Uterus (tissue), 4 donors: ENCODE data around the gene ARHGAP44. TPM values are rescaled to one million over a fixed set of nuclear protein-coding genes. Genes with fewer than 3 reads are reported as not detected.
A peak's percentile ranks its signal among the peaks of the same experiment; 100 is the strongest.

Source experiments
- DNase-seq, 2 donors: peaks; one replicate each; pipeline ENCODE4 v3.0.0-alpha.2; 2019 to 2020
- H3K27ac ChIP-seq, 2 donors: fragments of 200-600 bp; sonication (generic); 1 replicate in 1 of 2; 2 replicates in 1 of 2; pipeline ENCODE4 v1.5.1; 2016 to 2018
- H3K27me3 ChIP-seq, 2 donors: fragments of 200-600 bp; sonication (generic); one replicate each; pipeline ENCODE4 v1.5.1; 2018 to 2019; ENCODE audit warnings: control low read depth in 1 of 2
- H3K36me3 ChIP-seq, 2 donors: fragments of 200-600 bp; sonication (generic); one replicate each; pipeline ENCODE4 v1.5.1; 2019; ENCODE audit warnings: control low read depth in 1 of 2
- H3K4me1 ChIP-seq, 2 donors: fragments of 200-600 bp; sonication (generic); one replicate each; pipeline ENCODE4 v1.5.1; 2018 to 2019; ENCODE audit warnings: control low read depth in 1 of 2
- H3K4me3 ChIP-seq, 2 donors: fragments of 200-600 bp; sonication (generic); 1 replicate in 1 of 2; 2 replicates in 1 of 2; pipeline ENCODE4 v1.5.1; 2018 to 2019; ENCODE audit warnings: mild to moderate bottlenecking in 1 of 2
- H3K9me3 ChIP-seq, 2 donors: fragments of 200-600 bp; sonication (generic); one replicate each; pipeline ENCODE4 v1.5.1; 2019; ENCODE audit warnings: control low read depth in 1 of 2
- POLR2A ChIP-seq, 2 donors: fragments of 450-650 bp; IDR thresholded peaks; one replicate each; pipeline ENCODE4 v1.6.1; 2016; ENCODE audit warnings: antibody characterized with exemption in 2 of 2, mild to moderate bottlenecking in 1 of 2, moderate library complexity in 1 of 2
- intact Hi-C: fragments of 100-400 bp; cut with DNase I; formaldehyde crosslinking; loops from one replicate; pipeline ENCODE4 v1.15.1; 2023; ENCODE audit warnings: low total_unique reads
- total RNA-seq, 4 donors: library from RNA; depleted of rRNA in 3 of 4; stranded (reverse); fragments of >200 nt in 3 of 4; gene quantifications; one replicate each; pipeline versions ENCODE4 v1.1.0 to v1.2.4, GENCODE V29; 2014 to 2023
- TF ChIP-seq, protein P1 (sequence below), 4 experiments: fragments of 200-600 bp in 2 of 4; fragments of 450-650 bp in 2 of 4; sonication (generic) in 2 of 4; IDR thresholded peaks; one replicate each; pipeline ENCODE4 v1.5.1; 2016 to 2019; ENCODE audit warnings: antibody characterized with exemption in 4 of 4, mild to moderate bottlenecking in 2 of 4, moderate library complexity in 1 of 4
- donor health status: DM: yes; HTN: yes; CAD: no.

The ARHGAP44 gene
- total RNA-seq, 4 donors from 2014 or later = 2.6 to 19.1 (median 13.2) TPM

DNA sequence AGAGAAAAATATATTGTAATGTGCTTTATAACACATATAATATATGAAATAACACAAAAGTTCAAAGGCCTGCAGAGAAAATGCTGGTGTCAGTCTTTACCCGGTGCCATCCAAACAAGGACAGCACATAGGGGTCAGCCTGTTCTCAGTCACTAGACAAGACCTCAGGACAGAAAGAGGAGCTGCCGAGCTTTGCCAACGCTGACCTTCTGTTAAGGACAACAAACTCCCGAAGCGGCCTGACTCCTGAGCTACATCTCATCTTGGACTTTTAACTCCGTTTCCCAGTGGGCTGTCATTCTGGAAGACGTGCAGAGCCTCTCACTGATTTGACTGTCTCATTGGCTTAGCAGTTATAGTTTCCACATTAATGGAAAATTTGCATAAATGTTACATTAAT, 221.7 kb downstream of the ARHGAP44 start:
- H3K4me3 ChIP-seq = no peak overlapping the region
- no peak for TF ChIP-seq POLR2A (IDR thresholded peaks at IDR 0.05)
- TF ChIP-seq, protein P1, sequence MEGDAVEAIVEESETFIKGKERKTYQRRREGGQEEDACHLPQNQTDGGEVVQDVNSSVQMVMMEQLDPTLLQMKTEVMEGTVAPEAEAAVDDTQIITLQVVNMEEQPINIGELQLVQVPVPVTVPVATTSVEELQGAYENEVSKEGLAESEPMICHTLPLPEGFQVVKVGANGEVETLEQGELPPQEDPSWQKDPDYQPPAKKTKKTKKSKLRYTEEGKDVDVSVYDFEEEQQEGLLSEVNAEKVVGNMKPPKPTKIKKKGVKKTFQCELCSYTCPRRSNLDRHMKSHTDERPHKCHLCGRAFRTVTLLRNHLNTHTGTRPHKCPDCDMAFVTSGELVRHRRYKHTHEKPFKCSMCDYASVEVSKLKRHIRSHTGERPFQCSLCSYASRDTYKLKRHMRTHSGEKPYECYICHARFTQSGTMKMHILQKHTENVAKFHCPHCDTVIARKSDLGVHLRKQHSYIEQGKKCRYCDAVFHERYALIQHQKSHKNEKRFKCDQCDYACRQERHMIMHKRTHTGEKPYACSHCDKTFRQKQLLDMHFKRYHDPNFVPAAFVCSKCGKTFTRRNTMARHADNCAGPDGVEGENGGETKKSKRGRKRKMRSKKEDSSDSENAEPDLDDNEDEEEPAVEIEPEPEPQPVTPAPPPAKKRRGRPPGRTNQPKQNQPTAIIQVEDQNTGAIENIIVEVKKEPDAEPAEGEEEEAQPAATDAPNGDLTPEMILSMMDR (IDR thresholded peaks at IDR 0.05) = no peak
- DNase-seq = no peak
- no peak overlapping the region for H3K27ac ChIP-seq
- no peaks in the 10 kb centered on the region for H3K9me3 ChIP-seq
- no peaks in the 10 kb centered on the region for H3K36me3 ChIP-seq
- intact Hi-C loops = no loop called here
- no peaks in the 10 kb centered on the region for H3K4me1 ChIP-seq
- H3K27me3 ChIP-seq = no peaks in the 10 kb centered on the region

DNA sequence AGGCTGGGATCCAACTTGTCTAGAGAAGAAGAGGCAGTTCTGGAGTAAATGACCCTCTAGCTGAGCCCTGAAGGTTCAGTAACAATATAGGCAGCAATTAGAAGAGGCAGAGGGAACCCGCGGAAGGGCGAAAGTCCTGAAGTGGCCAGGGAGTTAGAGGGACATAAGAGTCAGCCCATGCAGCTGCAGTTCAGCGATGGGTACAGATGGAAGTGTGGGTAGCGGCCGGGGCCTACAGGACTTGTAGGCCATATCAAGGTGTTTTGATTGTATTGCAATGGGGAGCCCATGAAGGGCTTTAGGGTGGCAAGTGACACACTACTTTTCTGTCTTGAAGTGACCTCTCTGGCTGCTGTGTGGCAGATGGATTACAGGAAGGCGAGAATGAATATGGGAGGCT, 225.5 kb downstream of the ARHGAP44 start:
- no peak for DNase-seq
- no peak for TF ChIP-seq POLR2A (IDR thresholded peaks at IDR 0.05)
- Histone ChIP-seq H3K4me1 (no peaks in the 10 kb centered on the region), H3K4me3 (no peak overlapping the region), H3K27ac (no peak overlapping the region), H3K9me3 (no peaks in the 10 kb centered on the region), H3K27me3 (no peaks in the 10 kb centered on the region), H3K36me3 (no peaks in the 10 kb centered on the region)
- intact Hi-C loops = no loop called here

DNA sequence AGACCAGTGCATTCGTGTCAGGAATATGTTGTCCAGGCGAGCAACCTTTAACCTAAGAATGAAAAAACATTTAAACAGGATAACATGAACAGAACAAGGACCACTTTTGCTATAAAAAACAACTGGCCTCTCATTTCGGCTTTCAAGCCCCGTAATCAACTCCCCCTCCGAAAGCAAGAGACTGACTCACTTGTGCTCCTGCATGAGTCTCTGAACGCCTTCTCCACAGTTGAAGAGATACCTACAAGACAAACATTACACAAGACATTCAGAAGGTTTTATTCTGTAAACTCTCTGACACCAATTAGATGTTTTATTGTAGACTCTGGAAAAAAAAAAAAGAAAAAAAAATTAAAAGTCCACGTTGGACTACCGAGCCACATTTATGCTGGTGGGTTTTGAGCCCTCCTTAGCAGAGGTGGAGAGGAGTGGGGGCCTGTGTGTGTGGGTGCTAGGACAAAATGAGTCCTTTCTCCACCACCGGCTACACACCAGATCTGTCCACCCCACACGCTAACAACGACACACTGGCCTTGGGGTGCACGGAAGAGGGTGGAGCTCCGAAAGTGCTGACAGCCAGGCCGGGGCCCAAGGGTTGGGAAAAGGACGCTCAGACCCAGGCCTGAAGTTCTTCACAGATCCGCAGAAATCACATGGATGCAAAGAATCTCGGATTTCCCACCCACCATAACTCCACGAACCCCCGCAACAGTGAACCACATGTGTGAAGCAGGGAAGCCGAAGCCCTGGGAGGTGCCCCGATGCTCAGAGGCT, 227.8 kb downstream of the ARHGAP44 start:
- TF ChIP-seq, protein P1 (IDR thresholded peaks at IDR 0.05) = no peak
- no peak for TF ChIP-seq POLR2A (IDR thresholded peaks at IDR 0.05)
- intact Hi-C loops = no loop called here

DNA sequence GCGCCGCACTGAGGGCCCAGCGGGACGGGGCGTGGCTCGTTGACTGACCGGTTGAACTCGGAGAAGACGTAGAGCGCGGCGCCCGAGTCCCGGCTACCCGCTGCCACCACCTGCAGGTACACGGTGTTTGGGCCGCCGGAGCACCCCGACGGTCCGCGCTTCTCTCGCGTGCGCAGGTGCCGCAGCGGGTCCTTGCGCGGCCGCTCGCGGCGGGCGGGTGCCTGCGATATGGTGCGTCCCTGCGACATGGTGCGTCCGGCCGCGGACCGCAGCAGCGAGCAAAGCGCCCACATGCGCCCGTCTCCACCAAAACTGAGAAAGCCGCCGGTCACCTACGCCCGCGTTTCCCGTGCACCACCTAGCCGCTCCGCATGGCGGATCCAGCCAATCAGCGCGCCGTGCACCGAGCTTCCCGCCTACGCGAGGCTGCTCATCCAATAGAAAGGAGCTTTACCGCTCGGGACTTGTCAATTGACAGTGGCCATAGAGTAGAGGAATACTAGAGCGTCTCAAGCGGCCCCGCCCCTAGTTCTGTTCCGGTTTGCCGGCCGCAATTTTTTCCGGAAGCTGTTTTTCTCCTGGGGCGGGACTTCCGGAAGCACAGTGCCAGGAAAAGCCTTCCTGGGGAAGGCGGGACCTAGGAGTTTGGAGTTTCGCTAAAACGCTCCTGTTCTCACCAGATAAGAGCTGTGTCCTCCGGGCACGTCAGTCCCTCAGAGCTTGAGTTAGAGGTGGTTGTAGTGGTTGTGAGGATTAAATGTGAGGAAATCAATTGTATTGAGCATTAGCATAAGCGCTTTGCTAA, 228.6 kb downstream of the ARHGAP44 start, which contains the start of gene ELAC2:
ELAC2 (minus strand) TSS at position 373 of the 805 bp plus-strand sequence; CDS start at position 293, 80 bp downstream.
- Histone ChIP-seq H3K27ac (peak within 1 kb of the TSS; percentile 70 to 84), H3K4me3 (peak within 1 kb of the TSS; percentile 66 to 70), H3K36me3 (no peaks in the 10 kb centered on the region), H3K4me1 (no peaks in the 10 kb centered on the region), H3K27me3 (no peaks in the 10 kb centered on the region), H3K9me3 (no peaks in the 10 kb centered on the region)
- intact Hi-C loops = no loop called here
- DNase-seq = peak; percentile 97
- TF ChIP-seq POLR2A (IDR thresholded peaks at IDR 0.05) = peak; percentile 28 to 36
- TF ChIP-seq, protein P1 (IDR thresholded peaks at IDR 0.05) = peak in 2 of 4 experiments; percentile 40

More for the DNA sequence above, 227.8 kb downstream of the ARHGAP44 start:
- no peak for DNase-seq
- Histone ChIP-seq H3K4me1 (no peaks in the 10 kb centered on the region), H3K4me3 (peak overlapping the region; percentile 66 to 70), H3K36me3 (no peaks in the 10 kb centered on the region), H3K27me3 (no peaks in the 10 kb centered on the region), H3K9me3 (no peaks in the 10 kb centered on the region), H3K27ac (peak overlapping the region; percentile 45 to 62)

DNA sequence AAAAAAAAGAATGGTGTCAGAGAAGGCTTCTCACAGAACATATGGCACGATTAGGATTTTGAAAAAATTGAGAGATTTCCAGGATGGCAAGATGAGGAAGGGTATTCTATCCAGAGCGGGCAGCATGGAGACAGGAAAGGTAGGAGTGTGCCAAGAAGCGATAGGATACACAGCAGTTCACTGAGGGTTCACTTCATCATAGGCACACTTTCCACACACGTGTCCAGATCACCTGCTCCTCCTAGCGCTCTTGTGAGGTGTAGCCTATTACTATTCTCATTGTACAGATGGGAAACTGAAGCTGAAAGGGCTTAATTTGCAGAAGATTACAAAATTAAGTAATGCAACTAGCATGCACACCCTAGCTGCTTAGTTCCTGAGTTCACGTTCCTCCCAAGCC, 234.7 kb downstream of the ARHGAP44 start:
- intact Hi-C loops = no loop called here
- no peaks in the 10 kb centered on the region for H3K27me3 ChIP-seq
- H3K27ac ChIP-seq = no peak overlapping the region
- H3K4me3 ChIP-seq = no peak overlapping the region
- no peaks in the 10 kb centered on the region for H3K4me1 ChIP-seq
- DNase-seq = no peak
- no peaks in the 10 kb centered on the region for H3K36me3 ChIP-seq
- TF ChIP-seq, protein P1 (IDR thresholded peaks at IDR 0.05) = no peak
- no peak for TF ChIP-seq POLR2A (IDR thresholded peaks at IDR 0.05)
- H3K9me3 ChIP-seq = no peaks in the 10 kb centered on the region
